H9 (cell line): Measurements from ENCODE around the gene HMX1. TPM values are rescaled to one million over a fixed set of nuclear protein-coding genes. Genes with fewer than 3 reads are reported as not detected.

Experiments used
- DNase-seq: peaks from one replicate; pipeline ENCODE4 v3.0.0-alpha.2; 2017
- H2AFZ ChIP-seq: one replicate; pipeline ENCODE4 v1.6.1; 2013; ENCODE audit warnings: mild to moderate bottlenecking, low read length, control low read depth, moderate library complexity
- H2AK5ac ChIP-seq: 2 replicates; pipeline ENCODE4 v1.6.1; 2013; ENCODE audit warnings: low read length, control low read depth, mixed read lengths; ENCODE audit not compliant: insufficient read length
- H2BK120ac ChIP-seq: one replicate; pipeline ENCODE4 v1.6.1; 2013; ENCODE audit warnings: low read depth, mild to moderate bottlenecking, low read length, control low read depth, inconsistent platforms; ENCODE audit not compliant: poor library complexity, severe bottlenecking
- H2BK12ac ChIP-seq: 2 replicates; pipeline ENCODE4 v1.6.1; 2013; ENCODE audit warnings: low read length, control low read depth, mixed read lengths, low read depth; ENCODE audit not compliant: insufficient read length
- H2BK15ac ChIP-seq: 2 replicates; pipeline ENCODE4 v1.6.1; 2013; ENCODE audit warnings: low read depth, low read length, control low read depth
- H2BK20ac ChIP-seq: one replicate; pipeline ENCODE4 v1.6.1; 2013; ENCODE audit warnings: low read depth, mild to moderate bottlenecking, low read length, control low read depth, inconsistent platforms; ENCODE audit not compliant: poor library complexity, severe bottlenecking
- H2BK5ac ChIP-seq: 2 replicates; pipeline ENCODE4 v1.6.1; 2013; ENCODE audit warnings: low read length, control low read depth, mixed read lengths; ENCODE audit not compliant: insufficient read length
- H3K14ac ChIP-seq: 2 replicates; pipeline ENCODE4 v1.6.1; 2013; ENCODE audit warnings: low read length, control low read depth; ENCODE audit not compliant: insufficient read depth
- H3K18ac ChIP-seq: 2 replicates; pipeline ENCODE4 v1.6.1; 2013; ENCODE audit warnings: low read depth, mild to moderate bottlenecking, mixed read lengths, low read length, control low read depth; ENCODE audit not compliant: insufficient read length
- H3K23ac ChIP-seq: 2 replicates; pipeline ENCODE4 v1.6.1; 2013; ENCODE audit warnings: low read length, control low read depth, mixed read lengths, low read depth; ENCODE audit not compliant: insufficient read length
- H3K23me2 ChIP-seq: 2 replicates; pipeline ENCODE4 v1.6.1; 2013; ENCODE audit warnings: low read depth, mild to moderate bottlenecking, mixed read lengths, low read length, control low read depth; ENCODE audit not compliant: insufficient read length, poor library complexity, severe bottlenecking
- H3K27ac ChIP-seq: 2 replicates; pipeline ENCODE4 v1.5.1; 2013; ENCODE audit warnings: low read length, control low read depth, mixed read lengths, low read depth; ENCODE audit not compliant: insufficient read length
- H3K27me3 ChIP-seq: 2 replicates; pipeline ENCODE4 v1.6.1; 2013; ENCODE audit warnings: low read length, control low read depth, inconsistent platforms; ENCODE audit not compliant: insufficient read depth
- H3K4ac ChIP-seq: 2 replicates; pipeline ENCODE4 v1.6.1; 2013; ENCODE audit warnings: low read depth, mild to moderate bottlenecking, control low read depth, inconsistent platforms, low read length, moderate library complexity
- H3K4me1 ChIP-seq: 2 replicates; pipeline ENCODE4 v1.6.1; 2013; ENCODE audit warnings: low read length, control low read depth, inconsistent platforms; ENCODE audit not compliant: insufficient read depth
- H3K4me2 ChIP-seq: 2 replicates; pipeline ENCODE4 v1.6.1; 2013; ENCODE audit warnings: low read length, control low read depth, mixed read lengths; ENCODE audit not compliant: insufficient read length, insufficient read depth
- H3K56ac ChIP-seq: 2 replicates; pipeline ENCODE4 v1.6.1; 2013; ENCODE audit warnings: low read depth, mild to moderate bottlenecking, mixed read lengths, low read length, control low read depth; ENCODE audit not compliant: insufficient read length
- H3K79me1 ChIP-seq: 2 replicates; pipeline ENCODE4 v1.6.1; 2013; ENCODE audit warnings: low read depth, mild to moderate bottlenecking, moderate library complexity, low read length, control low read depth, inconsistent platforms; ENCODE audit not compliant: insufficient read depth, poor library complexity, severe bottlenecking
- H3K79me2 ChIP-seq: 2 replicates; pipeline ENCODE4 v1.6.1; 2013; ENCODE audit warnings: low read length, control low read depth, inconsistent platforms; ENCODE audit not compliant: insufficient read depth
- H3K9ac ChIP-seq: 2 replicates; pipeline ENCODE4 v1.6.1; 2013; ENCODE audit warnings: low read length, control low read depth, mixed read lengths; ENCODE audit not compliant: insufficient read length; ENCODE audit errors: extremely low read depth
- H3K9me3 ChIP-seq: one replicate; pipeline ENCODE4 v1.6.1; 2013; ENCODE audit warnings: low read depth, low read length, inconsistent platforms; ENCODE audit not compliant: control insufficient read depth
- H3T11ph ChIP-seq: one replicate; pipeline ENCODE4 v1.6.1; 2013; ENCODE audit warnings: mild to moderate bottlenecking, low read length, control low read depth, inconsistent platforms
- H4K20me1 ChIP-seq: one replicate; pipeline ENCODE4 v1.6.1; 2013; ENCODE audit not compliant: control insufficient read depth, insufficient read length, insufficient read depth
- H4K5ac ChIP-seq: 2 replicates; pipeline ENCODE4 v1.6.1; 2013; ENCODE audit warnings: low read depth, mild to moderate bottlenecking, mixed read lengths, low read length, control low read depth; ENCODE audit not compliant: insufficient read length
- H4K8ac ChIP-seq: replicated peaks from 2 replicates; pipeline ENCODE4 v1.6.1; 2013; ENCODE audit warnings: low read length, control low read depth, mixed read lengths, low read depth; ENCODE audit not compliant: insufficient read length
- H4K91ac ChIP-seq: 2 replicates; pipeline ENCODE4 v1.6.1; 2013; ENCODE audit warnings: low read depth, mild to moderate bottlenecking, moderate library complexity, mixed read lengths, low read length, control low read depth; ENCODE audit not compliant: insufficient read length
- H3K27ac Mint-ChIP-seq, 3 experiments: 2 replicates in 2 of 3; 3 replicates in 1 of 3; pipeline ENCODE4 v1.8.0; 2020 to 2021; ENCODE audit warnings: mixed read lengths in 3 of 3, mild to moderate bottlenecking in 1 of 3, moderate library complexity in 1 of 3
- H3K27me3 Mint-ChIP-seq: 2 replicates; pipeline ENCODE4 v1.8.0; 2021; ENCODE audit warnings: low read depth, mild to moderate bottlenecking, moderate library complexity, mixed read lengths
- H3K36me3 Mint-ChIP-seq, 3 experiments: 2 replicates in 2 of 3; 3 replicates in 1 of 3; pipeline ENCODE4 v1.8.0; 2020 to 2021; ENCODE audit warnings: low read depth in 3 of 3, mixed read lengths in 3 of 3; ENCODE audit not compliant: insufficient read depth in 1 of 3
- H3K4me1 Mint-ChIP-seq, 2 experiments: 2 replicates each; pipeline ENCODE4 v1.8.0; 2020; ENCODE audit warnings: mixed read lengths in 2 of 2
- H3K4me3 Mint-ChIP-seq, 2 experiments: 2 replicates in 1 of 2; 3 replicates in 1 of 2; pipeline ENCODE4 v1.8.0; 2020 to 2021; ENCODE audit warnings: mild to moderate bottlenecking in 2 of 2, mixed read lengths in 2 of 2, moderate library complexity in 1 of 2
- H3K9me3 Mint-ChIP-seq, 2 experiments: 2 replicates in 1 of 2; 3 replicates in 1 of 2; pipeline ENCODE4 v1.8.0; 2020; ENCODE audit warnings: mild to moderate bottlenecking in 2 of 2, mixed read lengths in 2 of 2, moderate library complexity in 1 of 2
- WGBS: extraction: QIAGEN DNeasy Blood & Tissue Kit; methylation state at CpG from one replicate; pipeline ENCODE4 v1.1.7; 2013; ENCODE audit warnings: missing lambda C conversion rate, low lambda C conversion rate, mixed read lengths; ENCODE audit not compliant: insufficient read length; ENCODE audit errors: extremely low coverage; 5-methylcytosine and 5-hydroxymethylcytosine counted together
- total RNA-seq: library from RNA; stranded (reverse); gene quantifications from 2 replicates; pipeline ENCODE4 v1.2.1, GENCODE V29; 2021
- TF ChIP-seq, protein P1 (sequence below): fragments of 200-600 bp; sonication (generic); conservative IDR thresholded peaks from 3 replicates; pipeline ENCODE4 v1.8.0; 2021; ENCODE audit warnings: antibody characterized with exemption, mild to moderate bottlenecking

Gene HMX1
- total RNA-seq, 1 experiment from 2014 or later: 0.26 TPM

DNA sequence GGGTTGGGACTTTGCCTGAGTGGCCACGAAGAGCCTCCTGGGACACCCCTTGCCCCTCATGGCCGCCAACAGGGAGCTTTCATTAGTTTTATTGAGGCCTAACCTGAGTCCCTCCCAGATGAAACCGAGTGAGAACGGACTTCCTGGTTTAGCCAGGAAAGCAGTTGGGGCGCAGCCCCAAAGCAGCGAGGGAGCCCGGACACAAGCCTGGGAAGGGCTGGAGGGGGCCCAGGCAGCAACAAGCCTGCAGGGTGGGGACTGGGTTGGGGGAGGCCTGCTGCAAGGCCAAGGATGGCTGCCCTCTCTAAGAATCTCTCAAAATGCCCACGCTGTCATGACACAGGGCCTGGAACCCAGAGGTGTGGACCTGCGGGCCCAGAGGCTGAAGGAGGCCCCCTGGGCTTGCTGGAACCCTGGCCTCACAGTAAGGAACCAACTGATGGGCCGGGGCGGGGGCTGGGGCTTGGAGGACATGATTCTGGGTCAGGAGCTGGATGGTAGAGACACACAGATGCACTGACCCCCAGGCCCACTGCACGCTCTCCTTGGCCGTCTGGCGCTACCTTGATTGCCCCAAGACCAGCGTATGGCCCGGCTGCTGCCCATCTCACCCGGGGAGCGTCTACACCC, 5.8 kb downstream of the HMX1 start:
- H3K79me2 ChIP-seq: no peaks in the 10 kb centered on the region
- no peaks in the 10 kb centered on the region for H3K79me1 ChIP-seq
- H3K27ac ChIP-seq: no peak overlapping the region
- no peak overlapping the region for H4K5ac ChIP-seq
- Mint-ChIP-seq H3K9me3 (peaks cover 5 to 10% of the 10 kb centered on the region in 2 experiments; a peak in 3 of 5 replicates), H3K27ac (no peak overlapping the region), H3K36me3 (peaks cover 0 to 2% (median 0%) of the 10 kb centered on the region in 3 experiments; a peak in 2 of 7 replicates), H3K4me3 (no peak overlapping the region), H3K27me3 (peaks cover 97% of the 10 kb centered on the region), H3K4me1 (peaks cover 5 to 36% of the 10 kb centered on the region in 2 experiments)
- TF ChIP-seq, protein P1, sequence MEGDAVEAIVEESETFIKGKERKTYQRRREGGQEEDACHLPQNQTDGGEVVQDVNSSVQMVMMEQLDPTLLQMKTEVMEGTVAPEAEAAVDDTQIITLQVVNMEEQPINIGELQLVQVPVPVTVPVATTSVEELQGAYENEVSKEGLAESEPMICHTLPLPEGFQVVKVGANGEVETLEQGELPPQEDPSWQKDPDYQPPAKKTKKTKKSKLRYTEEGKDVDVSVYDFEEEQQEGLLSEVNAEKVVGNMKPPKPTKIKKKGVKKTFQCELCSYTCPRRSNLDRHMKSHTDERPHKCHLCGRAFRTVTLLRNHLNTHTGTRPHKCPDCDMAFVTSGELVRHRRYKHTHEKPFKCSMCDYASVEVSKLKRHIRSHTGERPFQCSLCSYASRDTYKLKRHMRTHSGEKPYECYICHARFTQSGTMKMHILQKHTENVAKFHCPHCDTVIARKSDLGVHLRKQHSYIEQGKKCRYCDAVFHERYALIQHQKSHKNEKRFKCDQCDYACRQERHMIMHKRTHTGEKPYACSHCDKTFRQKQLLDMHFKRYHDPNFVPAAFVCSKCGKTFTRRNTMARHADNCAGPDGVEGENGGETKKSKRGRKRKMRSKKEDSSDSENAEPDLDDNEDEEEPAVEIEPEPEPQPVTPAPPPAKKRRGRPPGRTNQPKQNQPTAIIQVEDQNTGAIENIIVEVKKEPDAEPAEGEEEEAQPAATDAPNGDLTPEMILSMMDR: no peak
- no peak overlapping the region for H3K23ac ChIP-seq
- no peak overlapping the region for H2BK20ac ChIP-seq
- H2BK5ac ChIP-seq: no peak overlapping the region
- WGBS: no CpG with 5 or more reads among the region's 18 CpGs
- H4K91ac ChIP-seq: no peak overlapping the region
- no peaks in the 10 kb centered on the region for H3K4me1 ChIP-seq
- H2BK15ac ChIP-seq: no peak overlapping the region
- no peak overlapping the region for H3K14ac ChIP-seq
- no peaks in the 10 kb centered on the region for H4K20me1 ChIP-seq
- no peak overlapping the region for H2BK12ac ChIP-seq
- no peak overlapping the region for H3K9ac ChIP-seq
- no peak overlapping the region for H3K56ac ChIP-seq
- no peak overlapping the region for H4K8ac ChIP-seq
- H3K18ac ChIP-seq: no peak overlapping the region
- peaks cover 3% of the 10 kb centered on the region for H3K23me2 ChIP-seq
- no peak overlapping the region for H3K4me2 ChIP-seq
- H2AK5ac ChIP-seq: no peak overlapping the region
- no peak for DNase-seq
- H3T11ph ChIP-seq: no peak overlapping the region
- no peak overlapping the region for H3K4ac ChIP-seq
- no peak overlapping the region for H2AFZ ChIP-seq
- no peaks in the 10 kb centered on the region for H3K9me3 ChIP-seq
- H2BK120ac ChIP-seq: no peak overlapping the region
- peaks cover 95% of the 10 kb centered on the region for H3K27me3 ChIP-seq
